Mucosa of gallbladder (tissue), 1 donor: ENCODE measurements around the gene ZNF214. TPM values are rescaled to one million over a fixed set of nuclear protein-coding genes. Genes with fewer than 3 reads are reported as not detected.
"Not testable (repeated sequence)": the region's sequence is repeated elsewhere in the genome, so short reads cannot be mapped to it uniquely, and the experiment has no call there.

Source experiments
- DNase-seq: peaks from one replicate; pipeline ENCODE4 v3.0.0-alpha.2; 2020; ENCODE audit warnings: low spot score
- total RNA-seq: library from RNA; stranded (reverse); gene quantifications from one replicate; pipeline ENCODE4 v1.2.1, GENCODE V29; 2021
- donor health status: DM: no; HTN: no; CAD: no.

The ZNF214 gene
- total RNA-seq, 1 donor from 2014 or later = 4.1 TPM

DNA sequence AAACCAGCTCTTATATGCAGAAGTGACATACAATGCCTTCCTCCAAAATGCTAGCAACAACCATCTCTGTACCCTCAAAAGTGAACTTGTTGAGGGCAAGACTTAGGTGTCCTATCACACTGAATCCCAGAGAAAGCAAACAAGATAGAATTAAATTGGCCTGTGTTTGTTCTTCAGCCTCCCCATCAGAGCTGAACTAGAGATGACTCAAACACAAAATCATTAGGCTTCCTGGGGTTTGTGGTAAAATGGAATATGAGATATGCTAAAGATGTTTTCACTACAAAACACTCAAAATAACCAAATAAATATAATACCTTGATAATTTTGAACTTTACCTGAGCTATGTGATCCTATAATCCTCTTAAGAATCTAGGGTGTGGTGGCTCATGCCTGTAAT lies 31.6 kb downstream of the ZNF214 start:
- no peak for DNase-seq

GRCh38 chr11:6986487-6986886 lies 33.7 kb downstream of the ZNF214 start:
- no peak for DNase-seq

GRCh38 chr11:6979365-6979764 lies 40.8 kb downstream of the ZNF214 start:
- DNase-seq = no peak

GRCh38 chr11:6969854-6970253 lies 50.3 kb downstream of the ZNF214 start:
- DNase-seq = not testable (repeated sequence)

DNA sequence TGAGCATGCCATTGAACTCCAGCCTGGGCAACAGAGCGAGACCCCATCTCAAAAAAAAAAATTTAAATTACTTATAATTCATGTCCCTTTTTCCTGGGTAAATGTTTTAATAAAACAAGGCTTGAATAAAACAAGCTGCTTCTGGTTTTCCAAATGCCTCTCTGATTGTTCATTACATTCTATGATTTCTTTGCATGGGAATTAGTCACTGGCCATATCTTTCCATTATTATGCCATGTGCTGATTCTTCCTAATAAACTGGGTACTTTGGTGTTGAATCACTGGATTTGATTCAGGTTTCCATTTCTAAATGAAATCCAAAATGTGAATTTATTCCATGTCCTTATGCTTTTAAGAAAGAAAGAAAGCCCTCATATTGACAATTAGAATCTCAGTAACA lies 51.3 kb downstream of the ZNF214 start:
- no peak for DNase-seq

DNA sequence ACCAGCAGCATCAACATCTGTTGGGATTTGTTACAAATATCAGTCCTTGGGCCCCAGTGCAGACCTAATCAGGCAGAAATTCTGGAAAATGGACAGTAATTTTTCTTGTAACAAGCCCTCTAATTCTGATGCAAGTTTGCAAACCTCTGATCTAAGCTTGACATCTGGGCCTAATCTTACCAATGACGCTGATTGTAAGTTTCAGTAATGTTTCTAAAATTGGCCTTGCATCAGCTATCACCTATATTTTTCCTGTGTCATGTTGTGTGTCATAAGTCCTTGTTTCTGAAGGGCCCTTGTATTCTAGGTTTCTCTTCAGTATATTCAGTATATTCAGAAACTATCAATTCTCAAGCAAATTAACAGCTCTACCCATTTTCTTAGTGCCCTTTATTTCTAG lies 57.5 kb downstream of the ZNF214 start:
- DNase-seq = no peak

DNA sequence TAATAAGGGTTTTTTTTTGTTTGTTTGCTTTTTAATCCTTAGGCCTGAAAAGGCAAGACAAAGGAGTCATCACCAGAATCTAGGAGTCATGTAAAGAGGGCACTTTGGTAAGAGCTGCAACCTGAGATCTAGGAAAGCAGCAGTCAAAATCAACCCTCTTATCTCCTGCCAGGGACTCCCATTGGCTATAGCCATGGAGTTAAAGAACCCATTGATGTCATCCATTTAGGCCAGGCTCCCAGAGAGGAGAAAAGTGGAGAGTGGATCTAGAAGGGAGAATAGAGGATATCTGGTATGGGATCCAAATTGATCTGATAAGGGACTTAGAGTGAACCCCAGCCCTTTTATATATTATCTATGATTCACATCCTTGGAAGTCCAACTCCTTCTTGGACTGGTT lies 58.0 kb downstream of the ZNF214 start:
- DNase-seq = no peak

DNA sequence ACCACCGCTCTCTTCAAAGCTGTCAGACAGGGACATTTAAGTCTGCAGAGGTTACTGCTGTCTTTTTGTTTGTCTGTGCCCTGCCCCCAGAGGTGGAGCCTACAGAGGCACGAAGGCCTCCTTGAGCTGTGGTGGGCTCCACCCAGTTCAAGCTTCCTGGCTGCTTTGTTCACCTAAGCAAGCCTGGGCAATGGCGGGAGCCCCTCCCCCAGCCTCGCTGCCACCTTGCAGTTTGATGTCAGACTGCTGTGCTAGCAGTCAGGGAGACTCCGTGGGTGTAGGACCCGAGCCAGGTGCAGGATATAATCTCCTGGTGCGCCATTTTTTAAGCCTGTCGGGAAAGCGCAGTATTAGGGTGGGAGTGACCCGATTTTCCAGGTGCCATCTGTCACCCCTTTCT lies 65.9 kb downstream of the ZNF214 start:
- DNase-seq = not testable (repeated sequence)

Other genes with a start within 250 kb of the ZNF214 start
- not detected for gene OR2AG2, start 248.4 kb downstream of the ZNF214 start, total RNA-seq
- gene OR2AG1, start 237.3 kb downstream of the ZNF214 start, total RNA-seq = not detected
- 0.06 TPM for gene OR6A2, start 220.7 kb downstream of the ZNF214 start, total RNA-seq
- not detected for gene OR10A5, start 174.7 kb downstream of the ZNF214 start, total RNA-seq
- not detected for gene OR10A2, start 157.3 kb downstream of the ZNF214 start, total RNA-seq
- gene OR10A4, start 143.7 kb downstream of the ZNF214 start, total RNA-seq = not detected
- not detected for gene OR2D2, start 127.8 kb downstream of the ZNF214 start, total RNA-seq
- gene OR2D3, start 99.3 kb downstream of the ZNF214 start, total RNA-seq = not detected
- 1.5 TPM for gene ZNF215, start 93.9 kb downstream of the ZNF214 start, total RNA-seq
- gene NLRP14, start 133 bp upstream of the ZNF214 start, total RNA-seq = 0.06 TPM
- gene RBMXL2, start 68.7 kb upstream of the ZNF214 start, total RNA-seq = not detected
- 2.1 TPM for gene SYT9, start 231.6 kb upstream of the ZNF214 start, total RNA-seq